HepG2 (cell line): ENCODE measurements around the gene PHF23. TPM values are rescaled to one million over a fixed set of nuclear protein-coding genes. Genes with fewer than 3 reads are reported as not detected.
A peak's percentile ranks its signal among the peaks of the same experiment; 100 is the strongest.

Experiments
- ATRX ChIP-seq: sonication (generic); formaldehyde crosslinking; IDR thresholded peaks from 2 replicates; pipeline ENCODE4 v1.4.0; 2020; ENCODE audit warnings: missing genetic modification reagents, borderline replicate concordance
- DZIP1 ChIP-seq: sonication (generic); formaldehyde crosslinking; IDR thresholded peaks from 2 replicates; pipeline ENCODE4 v1.5.0; 2020; ENCODE audit warnings: mild to moderate bottlenecking, missing genetic modification reagents
- ESRRA ChIP-seq: sonication (generic); formaldehyde crosslinking; IDR thresholded peaks from 2 replicates; pipeline ENCODE4 v1.5.1; 2020; ENCODE audit warnings: mild to moderate bottlenecking, low read depth, missing genetic modification reagents
- FOSL1 ChIP-seq: sonication (generic); formaldehyde crosslinking; IDR thresholded peaks from 2 replicates; pipeline ENCODE4 v1.9.0; 2021; ENCODE audit warnings: missing genetic modification reagents, borderline replicate concordance
- FOSL2 ChIP-seq: sonication (generic); formaldehyde crosslinking; IDR thresholded peaks from 2 replicates; pipeline ENCODE4 v1.4.0; 2020; ENCODE audit warnings: missing genetic modification reagents
- HOXA3 ChIP-seq: sonication (generic); formaldehyde crosslinking; IDR thresholded peaks from 2 replicates; pipeline ENCODE4 v1.5.0; 2020; ENCODE audit warnings: missing genetic modification reagents
- LCORL ChIP-seq, 2 experiments: fragments of 450-650 bp in 1 of 2; sonication (generic) in 1 of 2; formaldehyde crosslinking in 1 of 2; IDR thresholded peaks; 2 replicates each; pipeline versions ENCODE4 v1.5.0 to v1.6.1; 2017 to 2020; ENCODE audit warnings: antibody characterized with exemption in 1 of 2, missing genetic modification reagents in 1 of 2
- NFE2L2 ChIP-seq: fragments of 150-350 bp; IDR thresholded peaks from 2 replicates; pipeline ENCODE4 v1.6.1; 2014; ENCODE audit warnings: low read length
- NR2F2 ChIP-seq: IDR thresholded peaks from 2 replicates; pipeline ENCODE4 v1.6.1; 2012; ENCODE audit warnings: low read depth, inconsistent platforms, borderline replicate concordance
- PAXIP1 ChIP-seq: sonication (generic); formaldehyde crosslinking; conservative IDR thresholded peaks from 2 replicates; pipeline ENCODE4 v1.4.0; 2020; ENCODE audit warnings: mild to moderate bottlenecking, missing genetic modification reagents, moderate library complexity
- SAP130 ChIP-seq: IDR thresholded peaks from 2 replicates; pipeline ENCODE4 v1.6.1; 2016; ENCODE audit warnings: low read depth
- SMARCC2 ChIP-seq: fragments of 450-650 bp; IDR thresholded peaks from 2 replicates; pipeline ENCODE4 v1.6.1; 2017; ENCODE audit warnings: antibody characterized with exemption, mild to moderate bottlenecking
- ZBTB38 ChIP-seq: sonication (generic); formaldehyde crosslinking; IDR thresholded peaks from 2 replicates; pipeline ENCODE4 v1.5.1; 2020; ENCODE audit warnings: mild to moderate bottlenecking, missing genetic modification reagents
- ZNF33B ChIP-seq: sonication (generic); formaldehyde crosslinking; IDR thresholded peaks from 2 replicates; pipeline ENCODE4 v1.5.1; 2020; ENCODE audit warnings: mild to moderate bottlenecking, missing genetic modification reagents
- ZNF34 ChIP-seq: sonication (generic); formaldehyde crosslinking; IDR thresholded peaks from 2 replicates; pipeline ENCODE4 v1.4.0; 2020; ENCODE audit warnings: mild to moderate bottlenecking, missing genetic modification reagents, borderline replicate concordance
- ZNF367 ChIP-seq: sonication (generic); formaldehyde crosslinking; IDR thresholded peaks from 2 replicates; pipeline ENCODE4 v1.4.0; 2020; ENCODE audit warnings: missing genetic modification reagents, borderline replicate concordance
- ZNF549 ChIP-seq: sonication (generic); formaldehyde crosslinking; IDR thresholded peaks from 2 replicates; pipeline ENCODE4 v1.5.0; 2020; ENCODE audit warnings: missing genetic modification reagents
- ZNF674 ChIP-seq: sonication (generic); formaldehyde crosslinking; IDR thresholded peaks from 2 replicates; pipeline ENCODE4 v1.5.0; 2020; ENCODE audit warnings: low read depth, mild to moderate bottlenecking, missing genetic modification reagents
- ZXDC ChIP-seq: sonication (generic); formaldehyde crosslinking; IDR thresholded peaks from 2 replicates; pipeline ENCODE4 v1.5.0; 2020; ENCODE audit warnings: mild to moderate bottlenecking, missing genetic modification reagents
- polyA plus RNA-seq, 8 experiments: library from polyadenylated mRNA; depleted of rRNA in 3 of 8; stranded (reverse) in 7 of 8; unstranded in 1 of 8; fragments of >200 nt; fragmentation: Illumina TruSeq in 4 of 8; extraction: Trizol in 4 of 8; gene quantifications; 2 replicates each; pipeline versions ENCODE4 v1.2.1 to v1.2.3, GENCODE V29; 2011 to 2016; ENCODE audit warnings: low read depth in 4 of 8, missing spikeins in 1 of 8, mixed read lengths in 1 of 8; ENCODE audit not compliant: insufficient read depth in 1 of 8
- total RNA-seq, 5 experiments: library from RNA; depleted of rRNA; stranded (reverse); fragments of >200 nt; fragmentation: Illumina TruSeq; extraction: Trizol; gene quantifications; 2 replicates each; pipeline ENCODE4 v1.2.3, GENCODE V29; 2016; ENCODE audit warnings: low read depth in 1 of 5
- TF ChIP-seq, protein P1 (sequence below): IDR thresholded peaks from 2 replicates; pipeline ENCODE4 v1.6.1; 2016

The PHF23 gene
- total and polyA plus RNA-seq, 2 of the 13 experiments (the other 11 are each of a cell fraction or from before 2014, with no cell fraction given), result 27.6 to 33.2 TPM

GRCh38 chr17:7191571-7192270 lies 47.5 kb downstream of the PHF23 start (continued):
- TF ChIP-seq FOSL2 (peak; percentile 88), HOXA3 (CRISPR knock-in tag) (peak; percentile 41; the same call in 1 of the 2 replicates), LCORL (IDR thresholded peaks at IDR 0.05) (no peak), LCORL (CRISPR knock-in tag; IDR thresholded peaks at IDR 0.05) (no peak), NFE2L2 (no peak), ZNF674 (no peak), ZNF549 (CRISPR knock-in tag) (no peak), ZNF367 (no peak), ZNF34 (no peak), ESRRA (no peak), ZNF33B (peak; percentile 39; the same call in 1 of the 2 replicates), ZXDC (CRISPR knock-in tag) (no peak), NR2F2 (peak; percentile 36; the same call in 1 of the 2 replicates), PAXIP1 (CRISPR knock-in tag) (no peak), ATRX (CRISPR knock-in tag) (no peak), SAP130 (CRISPR knock-in tag) (peak; percentile 49; the same call in 1 of the 2 replicates), ZBTB38 (no peak), SMARCC2 (no peak), FOSL1 (CRISPR knock-in tag) (peak; percentile 51; the same call in 1 of the 2 replicates), DZIP1 (CRISPR knock-in tag) (no peak)
- TF ChIP-seq, protein P1, sequence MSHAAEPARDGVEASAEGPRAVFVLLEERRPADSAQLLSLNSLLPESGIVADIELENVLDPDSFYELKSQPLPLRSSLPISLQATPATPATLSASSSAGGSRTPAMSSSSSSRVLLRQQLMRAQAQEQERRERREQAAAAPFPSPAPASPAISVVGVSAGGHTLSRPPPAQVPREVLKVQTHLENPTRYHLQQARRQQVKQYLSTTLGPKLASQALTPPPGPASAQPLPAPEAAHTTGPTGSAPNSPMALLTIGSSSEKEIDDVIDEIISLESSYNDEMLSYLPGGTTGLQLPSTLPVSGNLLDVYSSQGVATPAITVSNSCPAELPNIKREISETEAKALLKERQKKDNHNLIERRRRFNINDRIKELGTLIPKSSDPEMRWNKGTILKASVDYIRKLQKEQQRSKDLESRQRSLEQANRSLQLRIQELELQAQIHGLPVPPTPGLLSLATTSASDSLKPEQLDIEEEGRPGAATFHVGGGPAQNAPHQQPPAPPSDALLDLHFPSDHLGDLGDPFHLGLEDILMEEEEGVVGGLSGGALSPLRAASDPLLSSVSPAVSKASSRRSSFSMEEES (CRISPR knock-in tag), result no peak
